NCI-H1105 treated with DMSO at 0.1 percent for 48 hours (cell line): Measurements from ENCODE around the gene CFAP100.

Experiments
- DNase-seq: peaks from one replicate; lab custom pipeline; 2025; lab: John Stamatoyannopoulos, UW

Gene CFAP100

DNA sequence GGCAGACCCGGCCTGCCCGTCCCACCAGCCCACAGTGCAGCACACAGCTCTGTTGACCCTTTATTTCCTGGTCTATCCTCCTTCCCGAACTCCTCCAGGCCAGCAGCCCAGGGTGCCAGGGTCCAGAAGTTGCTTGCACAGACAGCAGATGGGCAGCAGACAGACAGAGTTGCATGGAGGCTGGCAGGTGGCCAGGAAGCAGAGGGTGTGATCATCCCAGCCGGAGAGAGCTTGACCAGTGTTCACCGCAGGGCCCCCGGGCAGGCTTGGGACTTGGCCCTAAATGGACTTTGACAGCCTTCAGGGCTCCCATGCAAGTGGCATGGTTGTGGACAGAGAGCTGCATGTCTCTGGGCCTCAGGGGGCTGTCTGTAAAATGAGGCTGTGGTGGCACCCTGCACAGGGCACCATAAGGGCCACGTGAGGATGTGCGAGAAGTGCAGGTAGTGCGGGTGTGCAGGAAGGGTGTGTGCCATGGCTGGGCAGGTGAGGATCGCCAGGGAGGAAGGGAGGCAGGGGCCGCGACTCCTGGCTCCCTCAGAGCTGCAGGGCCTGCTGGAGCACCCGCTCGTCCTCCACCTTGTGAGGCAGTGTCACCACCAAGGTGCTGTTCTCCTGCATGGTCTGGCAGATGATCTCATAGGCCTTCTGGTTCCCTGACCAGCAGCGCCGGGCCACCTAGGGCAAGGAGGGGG, 87.2 kb downstream of the CFAP100 start:
- DNase-seq, result no peak

DNA sequence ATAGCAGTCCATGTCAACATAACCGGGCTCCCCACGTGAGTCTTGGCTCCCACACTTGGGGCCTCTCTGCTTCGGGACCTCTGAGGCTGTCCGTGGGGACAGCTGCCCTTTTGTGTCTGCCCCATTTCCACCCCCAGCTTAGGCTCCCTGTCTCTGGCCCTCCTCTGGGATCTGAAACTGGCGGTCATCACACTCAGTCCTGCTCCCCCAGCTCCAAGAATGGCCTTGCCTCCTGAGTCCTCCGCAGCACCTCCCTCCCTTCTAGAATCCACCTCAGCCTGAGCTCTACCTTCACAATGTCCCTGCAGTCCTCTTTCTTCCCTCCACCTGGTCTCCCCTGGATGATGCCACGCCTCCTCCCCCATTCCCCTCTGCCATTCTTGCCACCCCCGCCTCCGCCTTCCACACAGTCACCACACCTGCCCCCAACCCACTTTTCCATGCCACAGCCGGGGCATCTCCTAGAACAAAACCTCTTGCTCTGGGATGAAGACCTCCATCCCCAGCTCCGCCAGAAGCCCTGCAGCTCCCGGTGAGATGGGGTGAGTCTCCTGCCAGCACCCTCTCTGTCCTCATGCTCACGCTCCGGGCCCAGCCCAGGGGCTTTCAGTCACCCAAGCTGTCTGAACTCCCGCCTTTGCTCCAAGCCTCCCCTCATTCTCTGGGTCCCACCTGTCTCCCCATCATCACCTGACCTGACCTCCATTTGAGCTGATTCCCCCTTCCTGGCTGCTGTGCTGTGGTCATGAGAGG, 88.0 kb downstream of the CFAP100 start:
- DNase-seq, result no peak

DNA sequence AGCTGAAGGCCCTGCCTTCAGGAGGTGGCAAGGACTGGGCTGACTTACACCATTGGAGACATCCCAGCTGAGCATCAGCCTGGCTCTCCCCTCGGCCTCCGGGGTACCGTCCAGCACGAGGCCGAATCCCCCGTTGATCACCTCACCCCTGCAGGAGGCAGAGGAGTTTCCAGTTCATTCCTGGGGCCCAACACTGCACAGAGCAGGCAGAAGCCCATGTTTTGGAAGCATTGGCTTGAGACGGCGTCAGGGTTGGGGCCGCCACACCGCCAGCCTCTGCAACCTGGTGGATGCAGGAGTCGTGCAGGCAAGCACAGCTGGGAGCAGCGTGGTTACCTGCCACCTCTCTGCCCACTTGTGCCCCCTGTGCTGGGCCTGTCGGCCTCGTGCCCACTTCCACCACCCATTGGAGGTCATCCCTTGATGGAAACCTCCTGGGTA, 88.6 kb downstream of the CFAP100 start:
- DNase-seq, result no peak

DNA sequence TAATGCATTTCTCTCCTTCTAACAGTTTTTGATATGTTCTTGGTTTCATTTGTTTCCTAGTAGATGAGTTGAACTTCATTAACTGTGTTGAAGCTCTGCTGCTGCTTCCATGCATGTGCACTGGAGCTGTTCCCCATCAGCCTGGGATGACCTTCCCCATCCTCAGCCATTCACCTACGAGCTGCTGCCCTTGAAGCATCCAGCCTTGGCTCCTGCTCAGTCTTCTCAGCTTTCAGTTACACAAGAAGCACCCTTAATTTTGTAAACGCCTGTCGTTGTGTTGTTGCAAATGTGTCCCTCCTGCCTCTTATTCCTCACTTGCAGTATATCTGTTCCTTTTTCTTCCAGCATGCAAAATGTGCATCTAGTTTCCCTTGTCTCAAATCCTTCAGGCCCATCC, 89.4 kb downstream of the CFAP100 start:
- DNase-seq, result no peak

DNA sequence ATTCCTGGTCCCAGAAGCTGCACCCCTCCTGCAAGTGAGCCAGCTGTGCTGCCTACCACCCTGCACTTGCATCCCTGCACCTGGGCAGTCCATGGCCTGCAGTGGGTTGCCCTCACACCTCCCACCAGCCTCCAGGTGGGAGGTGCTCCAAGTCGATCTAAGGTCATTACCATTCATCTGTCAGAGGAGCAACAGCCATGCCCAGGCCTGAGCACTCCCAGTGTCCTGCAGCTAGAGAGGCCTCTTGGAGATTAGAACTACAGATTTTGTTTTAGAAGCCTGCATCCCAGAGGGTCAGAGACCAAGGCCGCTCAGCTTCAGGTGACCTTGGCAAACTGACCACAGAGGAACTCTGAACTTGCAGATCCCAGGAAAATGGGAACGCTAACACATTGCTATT, 90.0 kb downstream of the CFAP100 start:
- no peak for DNase-seq

DNA sequence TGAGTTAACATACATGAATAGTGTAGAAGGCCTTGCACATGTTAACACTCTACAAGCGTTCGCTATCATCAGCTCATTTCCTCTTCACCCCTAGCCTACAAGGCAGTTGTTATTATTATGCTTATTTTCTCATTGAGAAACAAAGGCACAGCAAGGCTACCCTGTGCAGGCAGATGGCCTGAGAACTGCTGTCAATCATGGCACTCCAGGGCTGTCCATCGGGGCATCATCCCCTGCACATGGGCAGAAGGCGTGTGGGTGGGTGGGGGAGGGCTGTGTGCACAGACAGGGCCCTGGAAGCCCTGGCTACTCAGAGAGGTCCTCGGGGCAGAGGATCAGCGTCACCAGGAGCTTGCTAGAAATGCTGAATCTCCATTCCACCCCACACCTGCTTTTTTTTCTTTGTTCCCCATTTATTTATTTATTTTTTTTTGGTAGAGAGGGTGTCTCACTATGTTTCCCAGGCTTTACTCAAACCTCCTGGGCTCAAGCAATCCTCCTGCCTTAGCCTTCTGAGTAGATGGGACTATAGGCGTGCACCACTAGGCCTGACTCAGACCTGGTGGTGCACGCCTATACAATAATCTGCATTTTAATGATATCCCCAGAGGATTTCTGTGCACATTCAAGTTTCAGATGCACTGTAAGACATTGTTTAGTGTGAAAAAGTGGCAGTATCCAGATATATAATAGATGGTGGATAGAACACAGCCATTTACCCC, 90.6 kb downstream of the CFAP100 start:
- DNase-seq, result no peak

DNA sequence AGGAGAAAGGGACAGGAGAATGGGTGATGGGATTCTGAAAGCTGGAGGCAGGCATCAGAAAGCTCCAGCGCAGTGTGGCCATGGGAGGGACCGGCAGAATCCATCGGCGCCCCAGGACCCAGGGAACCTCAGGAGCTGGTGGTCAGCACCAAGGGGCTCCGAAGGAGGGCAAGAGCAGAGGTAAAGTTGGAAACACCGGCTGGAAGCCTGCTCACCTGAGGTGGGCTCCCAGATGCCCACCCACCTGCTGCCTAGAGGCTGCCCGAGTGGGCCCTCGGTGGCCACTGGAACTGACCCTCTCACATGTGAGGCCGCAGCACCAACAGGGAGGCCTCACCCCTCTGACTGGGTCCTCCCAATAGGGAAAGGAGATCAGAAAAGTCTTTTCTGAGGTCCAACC, 91.2 kb downstream of the CFAP100 start:
- no peak for DNase-seq
